Pancreas (tissue), 10 donors: Measurements from ENCODE around the gene LYPD6B. TPM values are rescaled to one million over a fixed set of nuclear protein-coding genes. Genes with fewer than 3 reads are reported as not detected.

Experiments used
- ATAC-seq, 4 donors: fragments of 200-7000 bp; cut with Tn5 transposase; one replicate each; pipeline versions ENCODE4 v1.8.0 to v1.9.1; 2020; ENCODE audit warnings: mild to moderate bottlenecking in 4 of 4, moderate library complexity in 4 of 4
- DNase-seq, 6 donors: peaks; one replicate each; pipeline ENCODE4 v3.0.0-alpha.2; 2020
- FAIRE-seq: peaks from 2 replicates; lab custom pipeline; 2012; peaks lifted over from hg19 to GRCh38; lab: Jason Lieb, UNC
- H3K27ac ChIP-seq, 4 donors: fragments of 200-600 bp; sonication (generic); 1 replicate in 3 of 4; 2 replicates in 1 of 4; pipeline versions ENCODE4 v1.5.0 to v1.8.0; 2020
- H3K27me3 ChIP-seq, 4 donors: fragments of 200-600 bp; one replicate each; pipeline ENCODE4 v1.8.0; 2021
- H3K36me3 ChIP-seq, 3 donors: fragments of 200-600 bp; sonication (generic) in 1 of 3; one replicate each; pipeline versions ENCODE4 v1.5.0 to v1.8.0; 2020 to 2021
- H3K4me1 ChIP-seq, 3 donors: fragments of 200-600 bp; one replicate each; pipeline ENCODE4 v1.8.0; 2021
- H3K4me3 ChIP-seq, 4 donors: fragments of 200-600 bp; sonication (generic) in 2 of 4; one replicate each; pipeline versions ENCODE4 v1.5.0 to v1.8.0; 2020 to 2021
- H3K9me3 ChIP-seq, 4 donors: fragments of 200-600 bp; one replicate each; pipeline ENCODE4 v1.8.0; 2021
- WGBS, 2 donors: extraction: QIAGEN DNeasy Blood & Tissue Kit; methylation state at CpG; one replicate each; pipeline ENCODE4 v1.1.7; 2013; 5-methylcytosine and 5-hydroxymethylcytosine counted together
- intact Hi-C, 3 donors: fragments of 100-400 bp; cut with DNase I; formaldehyde crosslinking; loops; one replicate each; pipeline versions ENCODE4 v1.11.1 to v1.14.2; 2022
- polyA plus RNA-seq, 2 donors: library from polyadenylated mRNA; stranded (reverse); fragments of 200-250 nt; gene quantifications; one replicate each; pipeline ENCODE4 v1.2.3, GENCODE V29; 2013
- total RNA-seq, 6 donors: library from RNA; stranded (reverse); fragmentation: NEBNext Ultra II Directional in 4 of 6; extraction: Animal tissue kit (Norgen Biotek cat#: 25700) in 4 of 6; gene quantifications; one replicate each; pipeline versions ENCODE4 v1.2.1 to v1.2.4, GENCODE V29; 2021 to 2023
- TF ChIP-seq, protein P1 (sequence below), 4 donors: fragments of 200-600 bp; sonication (generic) in 3 of 4; IDR thresholded peaks; one replicate each; pipeline versions ENCODE4 v1.5.0 to v1.8.0; 2021; ENCODE audit warnings: antibody characterized with exemption in 4 of 4
- donor health status: healthy with polysubstance abuse.
- donor health status: DM: no; HTN: no; CAD: no; lungs with moderate emphysema.
- donor health status: DM: no; HTN: no; CAD: no.
- donor health status: control.
- donor health status: control.
- donor health status: Bipolar disorder and iron deficiency.
- donor health status: DM: yes; HTN: yes; CAD: no.
- donor health status: DM: no; HTN: no; CAD: no.
- donor health status: DM: no; HTN: no; CAD: no.
- donor health status: DM: yes; HTN: yes; CAD: no.

The LYPD6B gene
- total and polyA plus RNA-seq, 8 donors = 3.0 to 8.1 (median 4.6) TPM

DNA sequence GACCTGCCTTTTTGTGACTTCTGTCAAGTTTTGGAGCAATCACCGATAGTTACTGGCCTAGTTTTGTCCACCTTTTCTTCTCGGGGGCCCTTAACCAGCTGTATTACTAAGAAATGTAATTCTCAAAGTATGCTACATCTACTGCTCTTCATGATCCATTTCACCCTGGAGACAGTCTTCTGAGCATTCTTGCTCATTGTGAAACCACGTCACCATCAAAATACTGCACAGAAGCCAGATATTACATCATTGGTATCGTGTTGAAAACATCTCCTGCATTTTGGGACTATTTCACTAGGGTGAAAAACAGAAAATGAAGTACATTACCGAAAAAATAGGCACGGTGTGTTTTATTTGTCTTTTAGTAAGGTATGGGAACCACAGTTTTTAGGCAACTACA, 11.7 kb downstream of the LYPD6B start:
- Histone ChIP-seq H3K9me3 (no peaks in the 10 kb centered on the region), H3K36me3 (no peaks in the 10 kb centered on the region), H3K4me3 (no peak overlapping the region), H3K4me1 (no peaks in the 10 kb centered on the region), H3K27ac (no peak overlapping the region), H3K27me3 (no peaks in the 10 kb centered on the region)
- 74 to 78% methylated on average over 6 of the region's 6 CpGs for WGBS, 2 donors
- DNase-seq (no peak), FAIRE-seq (no peak), ATAC-seq (no peak)
- intact Hi-C loops = no loop called here
- TF ChIP-seq, protein P1, sequence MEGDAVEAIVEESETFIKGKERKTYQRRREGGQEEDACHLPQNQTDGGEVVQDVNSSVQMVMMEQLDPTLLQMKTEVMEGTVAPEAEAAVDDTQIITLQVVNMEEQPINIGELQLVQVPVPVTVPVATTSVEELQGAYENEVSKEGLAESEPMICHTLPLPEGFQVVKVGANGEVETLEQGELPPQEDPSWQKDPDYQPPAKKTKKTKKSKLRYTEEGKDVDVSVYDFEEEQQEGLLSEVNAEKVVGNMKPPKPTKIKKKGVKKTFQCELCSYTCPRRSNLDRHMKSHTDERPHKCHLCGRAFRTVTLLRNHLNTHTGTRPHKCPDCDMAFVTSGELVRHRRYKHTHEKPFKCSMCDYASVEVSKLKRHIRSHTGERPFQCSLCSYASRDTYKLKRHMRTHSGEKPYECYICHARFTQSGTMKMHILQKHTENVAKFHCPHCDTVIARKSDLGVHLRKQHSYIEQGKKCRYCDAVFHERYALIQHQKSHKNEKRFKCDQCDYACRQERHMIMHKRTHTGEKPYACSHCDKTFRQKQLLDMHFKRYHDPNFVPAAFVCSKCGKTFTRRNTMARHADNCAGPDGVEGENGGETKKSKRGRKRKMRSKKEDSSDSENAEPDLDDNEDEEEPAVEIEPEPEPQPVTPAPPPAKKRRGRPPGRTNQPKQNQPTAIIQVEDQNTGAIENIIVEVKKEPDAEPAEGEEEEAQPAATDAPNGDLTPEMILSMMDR (IDR thresholded peaks at IDR 0.05) = no peak

DNA sequence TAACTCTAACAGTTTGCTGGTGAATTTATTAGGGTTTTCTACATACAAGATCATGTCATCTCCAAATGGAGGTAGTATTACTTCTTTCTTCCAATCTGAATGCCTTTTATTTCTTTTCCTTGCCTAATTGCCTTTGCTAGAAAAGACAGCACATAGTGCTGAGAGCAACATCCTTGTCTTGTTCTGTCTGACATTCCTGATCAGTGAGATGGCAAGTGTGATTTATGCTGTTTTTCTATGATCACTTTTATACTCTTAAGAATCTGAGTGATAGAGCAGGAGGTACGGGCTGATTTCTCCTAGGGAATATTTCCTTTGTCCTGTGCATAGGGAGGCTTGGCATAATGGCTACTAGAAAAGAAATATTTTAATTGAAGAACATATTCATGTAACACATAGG, 17.3 kb downstream of the LYPD6B start:
- 39 to 89% methylated on average over 1 of the region's 1 CpG for WGBS, 2 donors
- Histone ChIP-seq H3K36me3 (no peaks in the 10 kb centered on the region), H3K4me3 (no peak overlapping the region), H3K27ac (no peak overlapping the region), H3K4me1 (no peaks in the 10 kb centered on the region), H3K9me3 (no peaks in the 10 kb centered on the region), H3K27me3 (no peaks in the 10 kb centered on the region)
- TF ChIP-seq, protein P1 (IDR thresholded peaks at IDR 0.05) = no peak
- intact Hi-C loops = no loop called here
- ATAC-seq (no peak), FAIRE-seq (no peak), DNase-seq (no peak)

DNA sequence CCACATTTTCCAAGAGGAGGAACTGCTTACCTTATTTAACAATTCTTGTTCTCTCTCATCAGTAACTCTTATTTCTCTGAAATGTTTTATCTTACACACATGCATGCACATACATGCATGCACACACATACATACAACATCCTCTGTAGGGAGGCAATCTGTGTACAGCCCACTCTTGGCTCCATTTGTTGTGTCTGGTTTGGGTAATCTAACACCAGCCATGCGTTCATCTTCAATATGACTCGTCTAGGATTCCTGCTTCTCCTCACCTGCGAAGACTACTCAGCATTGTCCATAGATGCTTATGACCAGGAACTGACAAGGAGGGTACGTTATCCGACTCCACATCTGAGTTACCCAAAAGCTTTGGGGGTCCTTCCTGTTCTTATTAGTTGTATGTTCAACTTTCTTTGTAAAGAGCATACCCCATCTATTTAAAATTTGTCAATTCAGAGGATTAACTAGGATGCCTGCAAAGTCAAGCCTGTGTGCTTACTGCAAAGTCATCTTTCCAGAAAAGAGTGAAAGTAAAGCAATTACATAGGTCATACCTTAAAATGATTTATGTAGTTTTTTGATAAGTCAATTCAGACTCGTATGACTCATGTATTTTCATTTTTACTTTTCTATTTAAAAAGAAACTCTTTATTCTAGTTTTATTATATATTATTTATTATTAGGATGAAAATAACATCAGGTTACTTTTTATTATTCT, 18.2 kb downstream of the LYPD6B start:
- ATAC-seq (no peak), DNase-seq (no peak), FAIRE-seq (no peak)
- Histone ChIP-seq H3K27me3 (no peaks in the 10 kb centered on the region), H3K27ac (no peak overlapping the region), H3K9me3 (no peaks in the 10 kb centered on the region), H3K4me1 (no peaks in the 10 kb centered on the region), H3K4me3 (no peak overlapping the region), H3K36me3 (no peaks in the 10 kb centered on the region)
- TF ChIP-seq, protein P1 (IDR thresholded peaks at IDR 0.05) = no peak
- intact Hi-C loops = no loop called here
- 88 to 92% methylated on average over 6 of the region's 6 CpGs for WGBS, 2 donors

DNA sequence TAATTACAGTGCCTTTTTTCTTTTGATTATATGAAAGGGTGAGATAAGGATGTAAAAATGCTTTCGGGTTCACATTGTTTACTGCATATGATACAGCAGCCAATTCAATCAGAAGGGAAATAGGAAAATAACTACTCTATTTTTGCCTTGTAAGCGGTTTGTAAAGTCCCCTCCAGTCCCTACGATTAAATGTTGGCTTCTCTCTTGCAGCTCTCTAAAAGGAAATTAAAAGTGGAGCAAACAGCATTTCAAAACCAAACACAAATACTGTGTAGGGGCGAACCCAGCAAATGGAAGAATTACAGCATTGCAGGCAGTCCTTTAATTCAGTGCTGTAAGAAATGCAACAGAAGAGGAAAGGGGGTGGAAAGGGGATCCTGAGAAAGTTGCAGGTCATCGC, 18.9 kb downstream of the LYPD6B start:
- DNase-seq (no peak), FAIRE-seq (no peak)

DNA sequence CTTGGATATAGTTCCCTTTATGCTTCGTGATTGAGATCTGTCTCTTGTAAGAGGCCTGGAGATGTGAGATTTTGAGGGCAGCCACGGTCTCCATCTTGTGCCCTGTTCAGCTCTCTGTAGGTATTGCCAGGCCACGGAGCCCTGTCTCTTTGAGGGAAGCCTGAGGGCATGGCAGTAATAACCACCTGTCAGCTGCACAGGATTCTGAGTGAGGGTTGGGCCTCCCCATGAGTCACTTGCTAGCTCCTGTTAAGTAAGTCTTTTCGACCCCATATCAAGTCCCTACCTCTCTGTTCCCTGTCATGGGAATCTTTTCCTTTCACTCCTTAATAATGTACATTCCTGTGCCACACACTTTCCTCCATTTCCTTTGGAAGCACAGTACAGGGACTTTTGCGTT, 20.4 kb downstream of the LYPD6B start:
- Histone ChIP-seq H3K4me3 (no peak overlapping the region), H3K27me3 (no peaks in the 10 kb centered on the region), H3K27ac (no peak overlapping the region), H3K9me3 (no peaks in the 10 kb centered on the region), H3K4me1 (no peaks in the 10 kb centered on the region), H3K36me3 (no peaks in the 10 kb centered on the region)
- TF ChIP-seq, protein P1 (IDR thresholded peaks at IDR 0.05) = no peak
- ATAC-seq = no peak
- WGBS, 2 donors = 92% methylated on average over 5 of the region's 5 CpGs
- no peak for DNase-seq
- no peak for FAIRE-seq
- intact Hi-C loops = no loop called here

More for the DNA sequence above, 18.9 kb downstream of the LYPD6B start:
- no peak overlapping the region for H3K4me3 ChIP-seq
- no peak overlapping the region for H3K27ac ChIP-seq
- no peak for ATAC-seq
- 55 to 65% methylated on average over 5 of the region's 5 CpGs for WGBS, 2 donors
- no peaks in the 10 kb centered on the region for H3K36me3 ChIP-seq
- TF ChIP-seq, protein P1 (IDR thresholded peaks at IDR 0.05) = no peak
- H3K27me3 ChIP-seq = no peaks in the 10 kb centered on the region
- H3K4me1 ChIP-seq = no peaks in the 10 kb centered on the region
- intact Hi-C loops = no loop called here
- no peaks in the 10 kb centered on the region for H3K9me3 ChIP-seq
